GM18502 (cell line): ENCODE data around the gene TBC1D22A.
"Not testable (repeated sequence)": the region's sequence is repeated elsewhere in the genome, so short reads cannot be mapped to it uniquely, and the experiment has no call there.

Experiments used
- ATAC-seq: cut with Tn5 transposase; IDR thresholded peaks from one replicate; pipeline ENCODE4 v1.9.1; 2021; ENCODE audit warnings: mild to moderate bottlenecking; ENCODE audit not compliant: unreplicated experiment, poor library complexity

TBC1D22A gene

DNA sequence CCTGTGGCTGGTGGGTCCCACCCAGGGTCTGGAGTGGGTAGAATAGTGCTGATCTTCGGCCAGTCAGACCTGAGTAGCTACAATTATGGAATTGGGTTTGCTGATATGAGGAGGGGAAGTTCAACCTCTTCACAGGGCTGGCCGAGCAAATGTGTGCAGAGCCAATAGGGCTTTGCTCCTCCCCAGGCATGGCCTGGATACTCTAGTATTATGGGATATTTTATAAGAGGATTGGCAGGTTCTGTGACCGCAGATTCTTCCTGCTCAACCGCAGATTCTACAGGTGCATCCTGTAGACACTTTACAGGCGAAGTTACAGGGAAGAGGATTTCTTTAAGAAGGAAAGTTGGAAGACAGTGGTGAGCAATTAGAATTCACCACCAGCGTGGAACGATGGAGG lies 44.3 kb downstream of the TBC1D22A start:
- ATAC-seq: no peak

DNA sequence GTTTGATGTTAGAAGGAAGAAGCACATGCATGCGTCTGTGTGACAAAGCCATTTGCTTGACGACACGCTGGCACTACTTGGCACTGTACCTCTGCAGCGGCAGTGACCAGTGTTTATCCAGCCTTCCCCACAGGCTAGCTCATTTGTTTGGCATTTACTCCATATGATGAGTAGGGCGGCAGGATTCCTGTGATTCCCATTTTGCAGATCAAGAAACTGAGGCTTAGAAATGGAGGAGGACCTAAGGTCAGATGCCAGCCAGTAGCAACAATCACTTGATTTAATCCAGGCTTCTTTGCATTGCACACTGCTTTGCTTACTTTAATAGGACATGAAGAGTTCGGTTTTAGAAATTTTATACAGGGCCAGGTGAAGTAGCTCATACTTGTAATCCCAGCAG lies 45.0 kb downstream of the TBC1D22A start:
- no peak for ATAC-seq

DNA sequence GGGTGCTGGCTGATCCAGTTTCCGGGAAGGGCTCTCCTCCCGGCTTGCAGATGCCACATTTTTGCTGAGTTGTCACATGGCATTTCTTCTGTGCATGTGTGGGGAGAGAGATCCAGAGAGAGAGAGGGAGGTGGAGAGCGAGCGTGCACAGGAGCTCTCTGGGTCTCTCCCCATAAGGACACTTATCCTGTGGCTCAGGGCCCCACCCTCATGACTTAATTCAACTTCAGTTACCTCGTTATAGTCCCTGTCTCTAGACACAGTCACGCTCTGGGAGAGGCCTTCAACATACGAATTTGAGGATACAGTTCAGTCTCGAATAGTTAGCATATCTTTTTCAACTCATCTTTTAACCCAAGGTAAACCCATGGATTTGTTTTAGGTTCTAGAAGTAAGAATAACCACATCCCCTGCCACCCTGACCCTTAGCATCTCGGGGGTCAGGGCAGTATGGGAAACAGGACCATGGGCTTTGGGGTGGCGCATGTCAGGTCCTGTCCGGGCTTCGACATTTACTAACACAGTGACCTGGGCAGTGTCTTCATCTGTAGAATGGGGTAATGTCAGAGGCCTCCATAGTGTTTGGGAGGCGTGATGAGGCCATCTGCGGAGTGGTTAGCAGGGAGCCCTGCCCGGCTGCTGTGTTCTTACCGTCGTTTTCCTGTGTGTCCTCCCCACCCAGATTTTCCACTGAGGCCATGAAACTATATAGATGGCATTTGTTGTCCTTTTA lies 46.9 kb downstream of the TBC1D22A start:
- ATAC-seq: no peak

DNA sequence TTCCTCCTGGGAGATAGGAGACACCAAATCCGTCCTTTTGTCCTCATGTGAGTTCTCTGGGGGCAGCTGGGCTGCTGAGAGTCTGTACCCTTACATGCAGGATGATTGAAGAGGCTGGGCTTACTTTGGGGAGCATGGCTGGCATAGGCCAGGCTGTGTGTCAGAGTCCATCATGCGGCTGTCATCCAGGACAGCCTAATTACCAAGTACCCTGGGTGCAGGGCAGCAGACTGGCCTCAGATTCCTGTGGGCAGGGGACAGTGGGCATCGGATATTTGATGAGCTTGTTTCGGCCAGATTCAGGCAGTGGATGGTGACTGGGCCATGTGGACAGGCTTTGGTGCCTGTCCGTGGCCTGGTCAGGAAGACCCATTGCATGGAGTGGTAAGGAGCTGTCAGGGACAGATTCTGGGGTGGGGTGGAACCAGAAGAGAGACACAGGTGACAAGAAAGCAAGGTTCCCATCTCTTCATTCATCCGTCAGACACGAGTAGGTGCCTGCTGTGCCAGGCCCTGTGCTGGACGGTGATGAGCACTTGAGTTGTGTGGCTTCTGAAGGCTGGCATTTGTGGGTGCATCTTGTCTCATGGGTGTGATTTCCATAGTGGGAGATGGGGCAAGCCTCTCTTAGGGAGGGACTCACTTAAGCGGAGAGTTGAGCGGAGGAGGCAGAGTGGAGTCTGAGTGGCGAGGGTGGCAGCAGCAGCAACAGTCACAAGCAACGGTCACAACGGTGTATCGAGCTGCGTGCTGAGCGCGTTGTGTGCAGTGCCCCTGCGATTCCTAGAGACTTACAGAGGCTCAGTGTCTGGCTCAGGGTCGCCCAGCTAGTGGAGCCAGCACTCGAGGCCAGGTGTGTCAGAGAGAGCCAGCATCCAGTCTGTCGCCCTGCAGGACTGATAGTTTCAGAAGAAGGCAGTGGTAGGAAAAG lies 48.7 kb downstream of the TBC1D22A start:
- no peak for ATAC-seq

DNA sequence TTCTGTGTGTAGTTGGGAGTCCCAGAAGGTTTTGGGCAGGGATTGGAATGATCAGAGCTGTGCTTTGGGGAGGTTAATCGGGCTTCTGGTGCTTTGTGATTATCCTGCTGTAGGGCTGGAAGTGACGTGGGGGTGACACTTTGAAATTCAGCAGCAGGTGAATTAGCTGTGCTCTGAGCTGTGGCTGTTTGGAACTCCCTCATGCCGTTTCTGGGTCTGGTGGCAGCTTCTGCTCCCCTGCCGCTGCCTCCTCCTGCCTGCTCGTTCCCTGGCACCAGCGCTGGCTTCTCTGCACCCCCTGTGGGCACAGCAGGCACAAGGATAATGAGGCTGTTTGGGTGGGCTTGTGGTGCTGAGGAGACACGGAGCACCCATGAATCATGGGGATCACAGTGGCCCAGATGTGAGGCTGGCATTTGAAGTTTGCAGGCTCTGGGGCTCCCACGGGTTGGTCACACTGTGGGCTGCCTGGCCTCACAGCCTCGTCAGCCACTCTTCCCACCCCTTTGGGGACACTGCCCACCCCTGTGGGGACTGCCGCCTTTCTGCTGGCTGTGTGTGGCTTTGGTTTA lies 49.7 kb downstream of the TBC1D22A start:
- ATAC-seq: no peak

DNA sequence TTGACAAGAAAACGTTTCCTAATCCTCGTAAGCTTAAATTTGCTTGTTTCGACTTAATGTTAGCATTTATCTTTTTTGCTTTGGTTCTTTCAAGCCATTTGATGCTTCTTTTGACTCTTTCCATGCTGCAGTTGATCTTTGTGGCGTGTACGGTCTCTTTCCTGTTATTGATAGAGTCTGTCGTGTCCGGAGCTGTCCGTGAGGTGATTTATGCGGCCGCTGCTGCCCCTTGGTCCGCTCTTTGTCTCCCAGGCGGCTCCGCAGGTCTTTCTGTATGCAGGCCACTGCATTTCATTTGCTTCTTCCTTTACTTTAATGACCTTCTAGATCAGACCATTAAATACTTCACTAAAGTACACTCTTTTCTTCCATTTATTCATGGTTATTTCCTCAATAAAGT lies 50.3 kb downstream of the TBC1D22A start:
- ATAC-seq: no peak

DNA sequence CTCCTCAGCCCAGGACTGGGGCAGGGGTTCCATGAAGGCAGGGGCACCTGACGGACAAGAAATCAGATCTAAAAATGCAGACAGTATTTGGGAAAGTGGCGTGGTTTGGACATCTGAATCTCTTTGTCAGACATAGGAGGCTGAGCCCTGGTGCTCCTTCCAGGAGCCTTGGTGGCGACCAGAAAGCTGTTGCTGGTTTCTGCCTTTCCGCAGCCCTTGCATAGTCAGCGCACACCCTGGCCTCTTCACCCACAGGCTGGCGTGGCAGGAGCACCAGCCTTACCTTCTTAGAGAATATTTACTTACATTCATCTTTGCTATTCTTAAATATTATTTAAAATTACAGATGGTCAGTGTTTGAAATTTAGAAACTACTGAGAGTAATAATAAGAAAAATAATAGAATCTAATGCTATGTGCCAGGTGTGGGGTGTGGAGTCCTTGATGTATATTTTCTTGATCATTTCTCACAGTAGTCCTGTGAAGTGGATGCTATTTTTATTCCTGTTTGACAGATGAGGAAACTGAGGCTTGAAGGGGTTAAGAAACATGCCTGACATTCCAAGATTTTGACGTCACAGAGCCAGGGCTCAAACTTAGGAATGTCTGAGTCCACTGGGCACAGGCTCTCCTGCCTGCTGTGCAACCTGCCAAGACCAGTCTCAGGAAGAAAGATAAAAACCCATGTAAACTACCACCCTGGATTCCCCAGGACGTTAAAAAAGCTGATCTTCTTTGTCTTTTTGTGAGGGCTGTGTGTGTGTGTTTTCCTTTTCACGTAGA lies 51.6 kb downstream of the TBC1D22A start:
- ATAC-seq: no peak

DNA sequence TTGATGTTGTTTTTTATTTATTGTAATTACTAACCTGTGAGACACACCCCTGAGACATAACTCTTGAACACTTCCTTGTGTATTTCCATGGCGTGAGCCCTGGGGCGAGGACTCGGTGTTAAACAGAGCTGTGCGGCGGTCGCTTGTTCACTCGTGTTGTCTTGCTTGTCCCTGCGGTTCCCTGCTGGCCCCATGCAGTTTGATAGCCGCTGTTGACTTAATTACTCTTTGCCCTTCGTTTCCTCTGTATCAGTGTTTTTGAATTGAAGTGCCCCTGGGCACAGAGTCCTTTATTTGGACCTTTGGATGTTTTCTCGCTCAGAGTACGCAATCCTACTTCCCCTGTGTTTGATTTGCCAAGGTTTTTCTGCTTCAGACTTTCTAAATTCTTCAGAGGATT lies 52.7 kb downstream of the TBC1D22A start:
- ATAC-seq: no peak

DNA sequence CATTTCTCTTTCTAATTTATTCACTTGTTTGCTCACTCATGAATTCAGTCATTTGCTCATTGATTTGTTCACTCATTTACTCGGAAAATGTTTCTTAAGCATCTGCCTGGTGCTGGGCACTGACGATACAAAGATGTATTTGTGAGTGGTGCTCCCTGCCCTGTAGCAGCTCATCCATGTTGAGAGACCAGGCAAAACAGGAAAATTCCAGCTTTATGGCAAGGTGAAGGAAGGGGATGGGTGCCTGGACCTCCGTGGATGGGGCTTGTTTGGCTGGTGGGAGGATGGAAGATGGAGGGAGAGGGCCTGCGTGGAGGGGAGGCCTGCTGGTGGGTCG lies 53.1 kb downstream of the TBC1D22A start:
- no peak for ATAC-seq

DNA sequence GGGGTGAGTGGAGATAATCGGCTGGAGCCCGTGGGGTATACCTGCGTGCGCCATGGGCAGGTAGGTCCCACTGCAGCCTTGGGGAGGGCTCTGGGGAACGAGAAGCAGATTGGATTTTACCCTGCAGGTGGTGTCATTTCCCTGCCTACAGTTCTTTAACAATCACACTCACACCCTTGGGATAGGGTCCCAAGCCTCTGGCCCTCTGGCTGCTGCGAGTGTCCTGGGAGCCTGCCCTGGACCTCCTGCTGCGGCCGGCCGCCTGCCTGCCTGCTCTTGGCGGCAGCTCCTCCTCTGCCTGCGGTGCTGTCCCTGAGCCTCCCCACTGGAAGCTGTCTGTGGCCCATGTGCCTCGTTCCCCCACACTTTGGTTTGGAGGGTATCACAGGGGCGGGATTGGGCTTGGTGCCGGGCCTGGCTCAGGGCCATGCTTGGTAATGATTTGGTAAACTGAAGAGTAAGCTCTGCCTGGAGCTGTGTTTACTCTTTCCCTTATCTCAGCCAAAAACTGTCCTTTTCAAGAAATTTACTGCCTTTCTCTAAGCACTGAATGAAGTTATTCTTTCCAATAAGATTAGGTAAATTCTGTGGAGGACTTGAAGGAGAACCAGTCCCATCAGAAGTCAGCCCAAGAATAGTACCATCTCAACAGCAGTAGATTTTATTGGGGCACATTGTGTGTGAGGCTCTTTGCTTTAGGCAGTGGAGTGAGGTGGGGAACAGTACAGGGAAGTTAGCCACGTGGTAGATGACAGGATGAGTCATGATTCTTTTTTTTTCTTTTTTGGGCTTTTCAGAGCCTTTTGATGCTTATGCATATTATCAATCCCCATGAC lies 53.7 kb downstream of the TBC1D22A start:
- no peak for ATAC-seq

DNA sequence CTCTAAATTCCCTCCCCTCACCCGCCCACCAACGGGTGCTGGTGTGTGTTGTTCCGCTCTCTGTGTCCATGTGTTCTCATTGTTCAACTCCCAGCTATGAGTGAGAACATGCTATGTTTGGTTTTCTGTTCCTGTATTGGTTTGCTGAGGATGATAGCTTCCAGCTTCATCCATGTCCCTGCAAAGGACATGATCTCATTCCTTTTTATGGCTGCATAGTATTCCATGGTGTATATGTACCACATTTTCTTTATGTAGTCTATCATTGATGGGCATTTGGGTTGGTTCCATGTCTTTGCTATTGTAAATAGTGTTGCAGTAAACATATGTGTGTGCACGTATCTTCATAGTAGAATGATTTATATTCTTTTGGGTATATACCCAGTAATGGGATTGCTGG lies 54.9 kb downstream of the TBC1D22A start:
- not testable (repeated sequence) for ATAC-seq

DNA sequence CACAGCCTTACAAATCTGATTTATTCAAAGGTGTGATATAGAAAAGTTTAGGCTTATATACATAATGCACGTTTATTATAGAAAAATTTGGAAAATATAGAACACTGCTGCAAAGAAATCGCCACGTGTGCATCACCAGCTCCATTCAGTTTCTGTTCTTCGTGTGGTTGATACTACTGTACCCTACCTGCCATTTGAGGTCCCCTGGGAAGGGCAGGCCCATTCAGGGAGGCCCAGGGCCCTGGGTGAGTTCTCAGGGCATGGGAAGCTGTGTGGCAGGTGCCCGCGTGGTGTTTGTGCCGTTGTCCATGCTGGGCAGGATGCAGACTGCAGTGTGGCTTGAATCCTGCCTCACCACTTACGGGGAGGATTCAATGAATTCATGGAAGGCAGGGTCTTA lies 60.8 kb downstream of the TBC1D22A start:
- ATAC-seq: no peak

DNA sequence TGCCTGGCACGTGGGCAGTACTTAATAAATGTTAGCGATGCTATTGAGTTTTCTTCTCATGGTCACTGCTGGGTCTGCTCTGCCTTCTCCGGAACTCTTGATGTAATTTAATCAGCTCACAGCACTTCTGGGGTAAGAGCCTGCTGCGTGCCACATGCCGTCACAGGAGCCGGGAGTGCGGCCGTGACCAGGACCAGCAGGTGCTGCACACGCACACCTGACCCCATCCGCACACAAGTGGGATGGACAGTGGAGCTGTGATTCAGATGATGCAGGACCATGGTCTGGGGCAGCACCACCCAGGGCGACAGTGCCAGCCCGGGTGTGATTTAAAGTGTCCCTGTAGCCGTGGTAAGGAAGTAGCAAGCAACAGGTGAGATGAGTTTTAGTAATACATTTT lies 61.2 kb downstream of the TBC1D22A start:
- ATAC-seq: no peak

DNA sequence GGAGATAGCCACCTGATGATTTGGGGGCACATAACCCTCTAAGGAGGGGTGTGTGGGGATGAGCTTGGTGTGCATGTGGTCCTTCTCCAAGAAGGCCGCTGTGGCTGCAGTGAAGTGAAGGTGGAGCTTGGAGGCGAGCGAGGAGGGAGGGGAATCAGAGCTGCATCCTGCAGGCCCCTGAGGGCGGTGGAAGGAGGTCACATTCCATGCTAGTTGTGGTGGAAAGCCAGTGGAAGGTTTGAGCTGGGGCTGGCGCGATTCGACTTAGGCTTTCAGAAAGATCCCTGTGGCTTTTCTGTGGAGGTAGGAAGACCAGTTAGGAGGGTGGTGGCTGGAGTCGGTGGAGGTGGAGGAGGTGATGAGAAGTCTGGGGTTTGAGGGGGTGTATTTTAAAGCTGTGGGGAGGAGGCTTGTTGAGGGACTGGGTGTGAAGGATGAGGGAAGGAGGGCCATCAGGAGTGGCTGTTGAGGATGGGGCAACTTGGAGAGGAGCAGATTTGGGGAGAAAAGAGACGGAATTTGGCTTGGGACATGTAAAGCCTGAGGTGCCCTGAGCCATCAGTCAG lies 62.0 kb downstream of the TBC1D22A start:
- no peak for ATAC-seq

DNA sequence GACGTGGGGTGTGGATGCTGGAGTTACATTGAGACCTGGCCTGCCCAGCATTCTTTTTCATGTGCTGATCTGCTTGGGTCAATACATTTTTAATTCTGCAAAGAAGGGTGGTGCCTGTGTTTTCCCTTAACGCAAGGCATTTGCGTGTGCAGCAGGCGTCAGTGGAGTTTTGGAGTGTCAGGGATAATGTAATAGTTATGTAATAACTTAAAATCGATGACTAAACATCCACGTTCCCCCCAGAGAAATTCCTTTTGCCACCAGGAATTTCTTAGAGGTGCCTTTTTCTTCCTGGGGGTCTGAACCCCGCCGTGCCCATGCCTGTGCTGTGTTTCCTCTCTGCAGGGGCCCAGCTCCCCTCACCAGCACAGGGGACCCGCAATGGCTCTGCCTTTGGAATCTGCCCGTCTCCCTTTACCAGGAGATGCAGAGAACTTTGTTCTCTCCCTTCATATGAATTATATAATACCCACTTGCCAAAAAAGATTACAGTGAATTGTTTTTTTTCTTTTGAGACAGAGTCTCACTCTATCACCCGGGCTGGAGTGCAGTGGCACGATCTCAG lies 62.6 kb downstream of the TBC1D22A start:
- no peak for ATAC-seq

DNA sequence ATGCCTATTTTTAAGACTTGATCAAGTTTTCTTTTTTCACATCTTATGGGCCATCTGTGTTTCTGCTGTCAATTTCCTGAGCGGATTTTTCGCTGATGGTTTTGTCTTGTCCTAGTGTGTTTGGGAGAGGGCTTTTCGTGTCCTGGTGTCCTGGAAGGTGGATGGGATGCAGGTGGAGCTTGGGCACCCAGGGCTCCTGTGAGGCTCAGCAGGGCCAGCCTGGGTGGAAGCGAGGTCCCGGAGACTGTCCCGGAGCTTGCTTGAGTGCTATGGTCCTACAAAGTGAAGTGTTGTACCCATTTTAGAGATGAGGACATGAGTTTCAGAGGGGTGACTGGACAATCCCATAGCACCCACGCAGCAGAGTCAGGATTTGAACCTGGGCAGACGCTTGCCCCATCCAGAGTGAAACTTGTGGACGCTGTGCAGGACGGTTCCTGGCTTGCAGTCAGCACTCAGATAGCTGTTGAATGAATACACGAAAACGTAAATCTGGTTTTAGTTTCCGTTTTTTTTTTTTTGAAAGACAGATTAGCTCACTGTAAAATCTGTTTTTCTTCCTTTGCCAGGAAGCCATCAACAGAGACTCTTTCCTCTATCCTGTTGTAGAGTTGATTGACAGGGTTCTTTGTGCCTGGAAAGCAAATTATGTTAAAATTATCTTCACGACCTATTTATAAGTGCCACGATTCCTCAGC lies 64.1 kb downstream of the TBC1D22A start:
- ATAC-seq: no peak

DNA sequence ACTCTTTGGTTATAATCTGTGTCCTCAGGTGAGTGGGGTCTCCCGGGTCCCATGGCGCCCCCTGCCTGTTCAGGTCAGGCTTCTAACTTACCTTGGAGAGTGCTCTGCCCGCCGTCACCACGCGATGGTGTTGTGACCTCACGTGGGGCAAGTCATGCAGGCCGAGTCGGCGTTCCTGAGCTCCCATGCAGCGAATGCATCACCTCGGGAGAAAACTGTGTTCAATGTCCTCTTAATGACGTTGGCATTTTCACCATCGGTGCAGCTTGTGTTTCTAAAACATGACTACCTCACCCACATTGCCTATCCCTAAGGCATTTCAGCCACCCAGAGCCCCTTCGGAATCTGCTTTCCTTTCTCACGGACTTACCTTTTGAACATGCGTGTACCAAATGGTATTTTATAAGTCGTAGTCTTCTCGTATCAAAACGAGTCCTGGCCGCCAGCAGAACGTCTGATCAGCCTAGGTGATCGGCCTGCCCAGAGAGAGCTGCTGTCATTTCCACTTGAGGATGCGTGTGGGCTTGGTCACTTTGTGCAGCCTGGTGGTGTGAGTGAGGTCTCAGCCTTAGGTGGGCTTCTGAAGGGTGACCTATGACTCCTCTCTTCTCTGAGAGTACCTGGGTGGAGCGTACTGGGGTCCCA lies 64.8 kb downstream of the TBC1D22A start:
- no peak for ATAC-seq

DNA sequence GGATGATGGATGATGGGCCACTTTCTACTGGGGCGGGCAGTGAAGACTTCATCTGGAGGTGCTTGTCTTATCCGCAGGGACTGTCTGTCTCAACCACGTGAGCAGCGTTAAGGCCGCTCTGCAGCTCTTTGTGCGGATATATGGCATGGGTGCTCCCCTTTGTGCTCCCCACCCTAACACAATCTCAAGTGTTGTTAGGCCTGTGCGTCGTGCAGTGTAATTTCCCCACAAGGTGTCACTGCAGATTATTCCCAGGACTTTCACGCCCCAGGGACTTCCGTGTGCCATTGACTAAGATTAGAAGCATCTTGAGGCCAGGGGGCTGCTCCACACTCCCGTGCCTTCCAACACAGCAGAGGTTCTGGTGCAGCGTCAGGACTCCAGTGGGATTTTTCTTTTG lies 65.3 kb downstream of the TBC1D22A start:
- no peak for ATAC-seq
